BLaER1 (cell line): ENCODE results near the gene SH3BP1.

Experiments
- H3K27ac ChIP-seq: shearing (Covaris generic); formaldehyde crosslinking; 2 replicates; pipeline ENCODE4 v1.8.1; 2022
- H3K27me3 ChIP-seq: shearing (Covaris generic); formaldehyde crosslinking; 2 replicates; pipeline ENCODE4 v1.8.1; 2022
- H3K36me3 ChIP-seq: shearing (Covaris generic); formaldehyde crosslinking; 2 replicates; pipeline ENCODE4 v1.8.1; 2022
- H3K4me1 ChIP-seq: shearing (Covaris generic); formaldehyde crosslinking; 2 replicates; pipeline ENCODE4 v1.8.1; 2022
- H3K4me2 ChIP-seq: shearing (Covaris generic); formaldehyde crosslinking; 2 replicates; pipeline ENCODE4 v1.8.1; 2022
- H3K4me3 ChIP-seq: shearing (Covaris generic); formaldehyde crosslinking; 2 replicates; pipeline ENCODE4 v1.8.1; 2022
- H3K9ac ChIP-seq: shearing (Covaris generic); formaldehyde crosslinking; 2 replicates; pipeline ENCODE4 v1.8.1; 2022
- H3K9me3 ChIP-seq: shearing (Covaris generic); formaldehyde crosslinking; 2 replicates; pipeline ENCODE4 v1.8.1; 2022
- H4K20me1 ChIP-seq: shearing (Covaris generic); formaldehyde crosslinking; 2 replicates; pipeline ENCODE4 v1.8.1; 2022
- Cebpa-rat ChIP-seq: shearing (Covaris generic); IDR thresholded peaks from 2 replicates; pipeline ENCODE4 v1.8.1; 2022

SH3BP1 gene

DNA sequence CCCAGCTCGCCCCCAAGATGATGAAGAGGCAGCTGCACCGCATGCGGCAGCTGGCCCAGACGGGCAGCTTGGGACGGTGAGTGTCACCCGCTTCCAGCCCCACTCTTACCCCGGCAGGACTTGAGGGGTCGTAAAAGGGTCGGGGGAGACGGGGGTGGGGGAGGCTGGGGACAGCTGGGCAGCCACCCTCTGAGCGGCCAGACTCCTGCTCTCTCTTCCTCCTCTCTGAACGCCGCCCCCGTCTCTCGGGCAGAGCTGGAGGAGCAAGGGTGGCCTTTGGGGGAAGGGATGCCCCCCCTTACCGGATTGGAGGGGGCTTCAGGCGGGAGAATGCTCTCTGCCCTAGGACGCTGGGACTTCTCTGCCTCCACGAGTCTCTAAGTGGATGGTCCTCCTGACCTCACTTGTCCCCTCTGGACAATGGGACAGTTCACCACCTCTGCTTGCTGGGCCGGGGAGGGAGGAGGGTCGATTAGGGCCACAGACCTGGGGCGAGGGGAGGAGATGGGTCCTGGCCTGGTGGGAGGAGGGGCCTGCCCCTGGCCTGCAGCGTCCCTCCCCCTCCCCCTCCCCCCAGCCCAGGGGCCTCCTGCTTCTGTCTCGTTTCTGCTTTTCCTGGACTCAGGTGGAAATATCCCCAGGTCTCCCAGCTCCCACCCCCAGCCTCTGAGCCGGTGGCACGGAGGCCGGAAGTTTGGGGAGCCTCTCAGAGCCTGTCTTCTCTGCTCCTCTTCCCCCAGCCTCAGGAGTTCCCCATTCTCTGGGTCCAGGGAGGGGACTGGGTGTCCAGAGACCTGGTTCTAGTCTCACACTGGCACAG is 512 bp downstream of the SH3BP1 start:
- peak overlapping the region; percentile 92 for H3K27ac ChIP-seq
- peak overlapping the region; percentile 90 for H3K9ac ChIP-seq
- no peak for TF ChIP-seq Cebpa-rat
- H3K9me3 ChIP-seq, result no peaks in the 10 kb centered on the region
- H3K4me2 ChIP-seq, result peak overlapping the region; percentile 90
- H3K4me3 ChIP-seq, result peak overlapping the region; percentile 76
- no peaks in the 10 kb centered on the region for H3K27me3 ChIP-seq
- H3K4me1 ChIP-seq, result peaks cover 78% of the 10 kb centered on the region
- H4K20me1 ChIP-seq, result peaks cover 25% of the 10 kb centered on the region; the same call in 1 of the 2 replicates
- peaks cover 34% of the 10 kb centered on the region for H3K36me3 ChIP-seq

DNA sequence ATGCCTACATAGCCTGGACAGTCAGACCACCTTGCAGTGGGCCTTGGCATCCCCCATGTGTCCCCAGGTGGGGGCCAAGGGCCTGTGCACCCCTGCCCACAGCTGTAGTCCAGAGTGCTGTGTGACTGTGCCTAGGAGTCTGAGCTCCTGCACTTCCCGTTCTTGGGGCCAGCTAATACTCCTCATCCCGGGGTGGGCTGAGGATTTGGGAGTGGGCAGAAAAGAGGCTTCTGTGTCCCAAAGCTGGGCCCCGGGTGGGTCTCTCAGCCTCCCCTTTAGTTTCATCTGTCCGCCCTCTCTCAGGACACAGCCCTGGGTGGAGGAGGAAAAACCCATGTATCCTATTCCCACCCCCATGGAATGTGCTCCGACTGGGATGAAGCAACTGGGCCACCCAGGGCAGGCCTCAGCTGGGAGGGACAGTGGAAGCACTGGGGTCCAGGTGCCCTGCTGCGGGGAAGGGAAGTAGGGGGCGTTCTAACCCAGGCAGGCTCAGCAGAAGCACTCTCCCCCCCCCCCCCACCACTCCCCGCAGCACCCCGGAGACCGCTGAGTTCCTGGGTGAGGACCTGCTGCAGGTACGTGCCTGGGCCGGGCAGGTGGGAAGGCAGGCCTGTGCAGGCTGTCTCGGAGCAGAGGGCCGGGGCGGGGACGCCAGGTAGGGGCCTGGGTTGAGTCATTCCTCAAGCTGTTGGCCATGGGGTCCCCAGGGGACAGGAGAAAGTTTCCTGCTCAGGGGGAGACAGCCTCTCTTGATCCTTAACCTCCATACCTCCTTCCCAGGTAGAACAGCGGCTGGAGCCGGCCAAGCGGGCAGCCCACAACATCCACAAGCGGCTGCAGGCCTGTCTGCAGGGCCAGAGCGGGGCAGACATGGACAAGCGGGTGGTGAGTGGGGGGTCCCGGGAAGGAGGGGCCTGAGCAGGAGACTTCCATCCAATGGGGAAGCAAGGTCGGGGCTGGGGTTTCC is 1.4 kb downstream of the SH3BP1 start:
- Histone ChIP-seq H3K4me1 (peaks cover 69% of the 10 kb centered on the region), H3K27ac (peak overlapping the region; percentile 92)
- no peak for TF ChIP-seq Cebpa-rat

DNA sequence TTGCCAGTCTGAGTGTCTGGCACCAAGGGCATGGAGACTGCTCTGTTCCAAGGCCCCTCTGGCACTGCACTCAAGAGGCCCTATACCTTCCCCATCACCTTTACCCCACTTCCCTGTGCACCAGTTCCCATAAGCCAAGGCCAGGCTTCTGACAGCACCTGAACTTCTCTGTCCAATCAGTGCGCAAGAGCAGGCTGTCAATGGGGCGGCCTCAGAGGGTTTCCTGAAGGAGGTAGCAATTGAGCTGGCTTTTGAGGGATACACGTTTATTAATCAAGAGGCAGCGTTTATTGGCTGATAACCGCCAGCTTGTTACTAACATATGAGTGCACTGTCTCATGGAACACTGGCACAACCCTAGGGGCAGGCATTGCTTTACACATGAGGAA is 2.1 kb downstream of the SH3BP1 start:
- Histone ChIP-seq H3K9me3 (no peaks in the 10 kb centered on the region), H3K27ac (0 out of 2 replicates have a peak overlapping the region, but pooled peaks have one; percentile 92), H3K4me2 (peak overlapping the region; percentile 90), H3K36me3 (peaks cover 49% of the 10 kb centered on the region), H3K4me1 (peaks cover 62% of the 10 kb centered on the region), H3K4me3 (no peak overlapping the region), H4K20me1 (peaks cover 25% of the 10 kb centered on the region; the same call in 1 of the 2 replicates), H3K9ac (peak overlapping the region; percentile 90; the same call in 1 of the 2 replicates), H3K27me3 (no peaks in the 10 kb centered on the region)
- TF ChIP-seq Cebpa-rat, result no peak

More for the DNA sequence above, 1.4 kb downstream of the SH3BP1 start:
- peak overlapping the region; percentile 90 for H3K9ac ChIP-seq
- H4K20me1 ChIP-seq, result peaks cover 25% of the 10 kb centered on the region; the same call in 1 of the 2 replicates
- peak overlapping the region; percentile 76 for H3K4me3 ChIP-seq
- no peaks in the 10 kb centered on the region for H3K9me3 ChIP-seq
- H3K4me2 ChIP-seq, result peak overlapping the region; percentile 90
- H3K36me3 ChIP-seq, result peaks cover 42% of the 10 kb centered on the region
- H3K27me3 ChIP-seq, result no peaks in the 10 kb centered on the region

DNA sequence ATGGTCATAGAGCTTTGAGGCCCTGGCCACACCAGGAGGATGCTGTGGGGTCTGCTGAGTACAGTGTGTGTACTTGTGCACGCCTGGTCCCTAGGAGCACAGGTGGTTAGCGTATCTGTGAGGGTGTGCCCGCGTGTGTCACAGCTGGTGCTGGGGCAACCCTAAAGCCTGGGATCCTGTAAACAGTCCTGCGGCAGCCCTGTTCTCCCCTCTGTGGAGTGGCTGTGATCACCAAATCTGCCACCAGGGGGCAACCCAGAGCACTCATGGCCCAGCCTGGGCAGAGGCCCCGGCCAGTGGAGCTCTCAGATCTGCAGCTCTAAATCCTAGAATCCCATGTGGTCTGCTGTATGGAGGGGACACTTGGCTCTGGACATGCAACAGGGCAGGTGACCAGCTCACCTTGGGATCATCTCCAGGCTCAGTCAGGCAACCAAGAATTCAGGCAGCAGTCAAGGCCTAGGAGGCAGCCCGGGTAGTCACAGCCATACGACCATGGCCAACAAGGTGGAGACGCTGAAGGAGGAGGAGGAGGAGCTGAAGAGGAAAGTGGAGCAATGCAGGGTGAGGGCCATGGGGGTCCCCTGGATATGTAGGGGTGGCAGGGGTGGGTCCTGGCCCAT is 3.9 kb downstream of the SH3BP1 start:
- Histone ChIP-seq H3K27me3 (no peaks in the 10 kb centered on the region), H3K36me3 (peaks cover 67% of the 10 kb centered on the region), H3K27ac (0 out of 2 replicates have a peak overlapping the region, but pooled peaks have one; percentile 0), H3K4me1 (peaks cover 44% of the 10 kb centered on the region), H4K20me1 (peaks cover 25% of the 10 kb centered on the region; the same call in 1 of the 2 replicates), H3K4me2 (peak overlapping the region; percentile 32; the same call in 1 of the 2 replicates), H3K4me3 (no peak overlapping the region), H3K9me3 (no peaks in the 10 kb centered on the region), H3K9ac (peak overlapping the region; percentile 34; the same call in 1 of the 2 replicates)
- TF ChIP-seq Cebpa-rat, result no peak

DNA sequence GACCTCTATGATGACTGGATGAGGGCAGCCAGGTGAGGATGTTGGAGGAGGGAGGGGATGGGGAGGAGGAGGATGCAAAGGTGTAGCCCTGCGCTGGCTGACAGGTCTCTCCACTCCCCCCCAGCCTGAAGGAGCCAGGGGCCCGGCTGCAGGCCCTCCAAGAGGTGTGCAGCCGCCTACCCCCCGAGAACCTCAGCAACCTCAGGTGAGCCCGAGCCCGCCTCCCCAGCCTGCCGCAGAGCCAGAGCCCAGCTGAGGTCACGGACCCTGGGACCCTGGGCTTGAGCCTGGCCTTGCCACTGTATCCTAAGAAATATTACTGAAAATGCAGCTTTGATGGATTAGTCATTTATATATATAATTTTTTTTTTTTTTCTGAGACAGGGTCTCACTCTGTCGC is 7.8 kb downstream of the SH3BP1 start:
- Histone ChIP-seq H4K20me1 (peaks cover 11% of the 10 kb centered on the region; the same call in 1 of the 2 replicates), H3K4me1 (peaks cover 14% of the 10 kb centered on the region), H3K4me2 (no peak overlapping the region), H3K27ac (no peak overlapping the region), H3K36me3 (peaks cover 94% of the 10 kb centered on the region), H3K9me3 (no peaks in the 10 kb centered on the region), H3K4me3 (no peak overlapping the region), H3K9ac (no peak overlapping the region), H3K27me3 (no peaks in the 10 kb centered on the region)
- TF ChIP-seq Cebpa-rat, result no peak

DNA sequence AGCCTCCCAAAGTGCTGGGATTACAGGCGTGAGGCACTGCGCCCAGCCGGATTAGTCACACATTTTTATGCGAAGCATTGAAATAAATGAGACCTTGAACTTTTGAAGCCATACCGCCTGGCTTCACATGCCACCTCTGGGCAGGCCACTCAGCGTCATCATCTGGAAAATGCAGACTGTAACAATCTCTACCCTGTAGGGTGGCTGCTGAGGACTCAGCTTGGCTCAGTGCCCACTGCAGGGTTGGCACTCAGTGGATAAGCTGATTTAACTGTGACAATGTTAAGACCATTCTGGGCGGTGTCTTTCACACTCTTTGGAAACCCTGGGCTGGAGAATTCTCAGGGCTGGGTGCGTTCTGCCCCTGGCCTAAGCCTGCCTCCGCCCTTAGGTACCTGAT is 8.5 kb downstream of the SH3BP1 start:
- Histone ChIP-seq H3K4me1 (peaks cover 8% of the 10 kb centered on the region; the same call in 1 of the 2 replicates), H3K4me3 (no peak overlapping the region), H3K27ac (no peak overlapping the region), H3K9me3 (no peaks in the 10 kb centered on the region), H3K9ac (no peak overlapping the region), H3K4me2 (no peak overlapping the region), H3K36me3 (peaks cover 96% of the 10 kb centered on the region), H4K20me1 (peaks cover 6% of the 10 kb centered on the region; the same call in 1 of the 2 replicates), H3K27me3 (no peaks in the 10 kb centered on the region)
- TF ChIP-seq Cebpa-rat, result no peak

DNA sequence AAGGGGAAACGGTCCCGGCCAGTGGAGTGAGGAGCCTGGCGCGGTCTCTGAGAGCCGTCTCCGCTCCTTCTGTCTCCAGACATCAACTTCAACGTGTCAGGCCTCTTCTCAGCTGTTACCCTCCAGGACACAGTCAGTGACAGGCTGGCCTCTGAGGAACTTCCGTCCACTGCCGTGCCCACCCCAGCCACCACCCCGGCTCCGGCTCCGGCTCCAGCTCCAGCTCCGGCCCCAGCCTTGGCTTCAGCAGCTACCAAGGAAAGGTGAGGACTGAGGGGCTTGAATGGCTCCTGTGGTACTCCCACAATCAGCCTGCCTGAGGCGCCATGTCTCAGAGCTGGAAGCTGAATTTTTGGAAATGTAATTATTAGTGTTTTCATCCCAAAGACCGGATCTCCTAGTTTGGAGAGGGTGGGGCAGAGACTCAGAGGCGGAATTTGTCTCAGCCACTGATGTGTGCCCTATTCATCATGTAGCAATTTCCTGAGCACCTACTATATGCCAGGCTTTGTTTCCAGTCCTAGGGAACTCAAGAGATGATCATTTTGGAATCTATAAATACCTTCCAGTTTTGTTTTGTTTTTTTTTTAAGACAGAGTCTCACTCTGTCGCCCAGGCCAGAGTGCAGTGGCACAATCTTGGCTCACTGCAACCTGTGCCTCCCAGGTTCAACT is 11.1 kb downstream of the SH3BP1 start:
- H3K27me3 ChIP-seq, result no peaks in the 10 kb centered on the region
- H4K20me1 ChIP-seq, result no peaks in the 10 kb centered on the region
- no peaks in the 10 kb centered on the region for H3K9me3 ChIP-seq
- no peak for TF ChIP-seq Cebpa-rat
- H3K36me3 ChIP-seq, result peaks cover 91% of the 10 kb centered on the region
- no peak overlapping the region for H3K9ac ChIP-seq
- H3K27ac ChIP-seq, result no peak overlapping the region
- H3K4me3 ChIP-seq, result no peak overlapping the region
- no peaks in the 10 kb centered on the region for H3K4me1 ChIP-seq
- H3K4me2 ChIP-seq, result no peak overlapping the region

DNA sequence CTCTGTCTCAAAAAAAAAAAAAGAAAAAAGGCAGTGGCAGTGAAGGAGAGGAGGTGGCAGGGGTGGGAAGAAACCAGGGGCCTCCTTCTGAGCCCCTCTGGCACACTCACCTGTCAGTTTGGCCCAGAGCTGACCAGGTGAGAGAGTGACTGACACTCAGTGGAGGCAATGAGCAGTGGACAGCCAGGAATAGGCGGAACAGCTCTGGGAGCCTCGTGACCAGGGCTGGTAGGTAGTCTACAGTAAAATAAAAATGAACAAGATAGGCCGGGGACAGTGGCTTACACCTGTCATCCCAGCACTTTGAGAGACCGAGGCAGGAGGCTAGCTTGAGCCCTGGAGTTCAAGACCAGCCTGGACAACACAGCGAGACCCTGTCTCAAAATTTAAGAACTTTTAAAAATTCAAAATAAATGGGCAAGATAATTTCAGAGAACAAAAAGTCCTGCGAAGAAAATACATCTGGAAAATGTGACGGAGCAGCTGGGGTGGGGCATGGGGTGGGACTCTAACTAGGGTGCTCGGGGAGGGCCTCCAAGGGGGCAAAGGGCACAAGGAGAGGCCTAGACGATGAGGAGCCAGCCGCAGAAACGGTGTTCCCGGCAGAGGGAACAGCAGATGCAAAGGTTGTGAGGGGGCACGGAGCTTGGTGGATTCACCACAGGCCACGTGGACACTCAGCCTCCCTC is 15.2 kb downstream of the SH3BP1 start:
- Histone ChIP-seq H3K4me1 (peaks cover 11% of the 10 kb centered on the region), H3K27ac (no peak overlapping the region), H3K4me2 (no peak overlapping the region), H3K36me3 (peaks cover 49% of the 10 kb centered on the region), H3K9ac (no peak overlapping the region), H4K20me1 (peaks cover 8% of the 10 kb centered on the region), H3K9me3 (no peaks in the 10 kb centered on the region), H3K4me3 (no peak overlapping the region), H3K27me3 (no peaks in the 10 kb centered on the region)
- TF ChIP-seq Cebpa-rat, result no peak
